HG02759 (cell line): ENCODE results near the gene BPNT1.
"Not testable (repeated sequence)": the region's sequence is repeated elsewhere in the genome, so short reads cannot be mapped to it uniquely, and the experiment has no call there.

Experiments
- ATAC-seq: cut with Tn5 transposase; IDR thresholded peaks from one replicate; pipeline ENCODE4 v1.9.1; 2021; ENCODE audit warnings: mild to moderate bottlenecking, moderate library complexity; ENCODE audit not compliant: unreplicated experiment

BPNT1 gene, protein sequence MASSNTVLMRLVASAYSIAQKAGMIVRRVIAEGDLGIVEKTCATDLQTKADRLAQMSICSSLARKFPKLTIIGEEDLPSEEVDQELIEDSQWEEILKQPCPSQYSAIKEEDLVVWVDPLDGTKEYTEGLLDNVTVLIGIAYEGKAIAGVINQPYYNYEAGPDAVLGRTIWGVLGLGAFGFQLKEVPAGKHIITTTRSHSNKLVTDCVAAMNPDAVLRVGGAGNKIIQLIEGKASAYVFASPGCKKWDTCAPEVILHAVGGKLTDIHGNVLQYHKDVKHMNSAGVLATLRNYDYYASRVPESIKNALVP

DNA sequence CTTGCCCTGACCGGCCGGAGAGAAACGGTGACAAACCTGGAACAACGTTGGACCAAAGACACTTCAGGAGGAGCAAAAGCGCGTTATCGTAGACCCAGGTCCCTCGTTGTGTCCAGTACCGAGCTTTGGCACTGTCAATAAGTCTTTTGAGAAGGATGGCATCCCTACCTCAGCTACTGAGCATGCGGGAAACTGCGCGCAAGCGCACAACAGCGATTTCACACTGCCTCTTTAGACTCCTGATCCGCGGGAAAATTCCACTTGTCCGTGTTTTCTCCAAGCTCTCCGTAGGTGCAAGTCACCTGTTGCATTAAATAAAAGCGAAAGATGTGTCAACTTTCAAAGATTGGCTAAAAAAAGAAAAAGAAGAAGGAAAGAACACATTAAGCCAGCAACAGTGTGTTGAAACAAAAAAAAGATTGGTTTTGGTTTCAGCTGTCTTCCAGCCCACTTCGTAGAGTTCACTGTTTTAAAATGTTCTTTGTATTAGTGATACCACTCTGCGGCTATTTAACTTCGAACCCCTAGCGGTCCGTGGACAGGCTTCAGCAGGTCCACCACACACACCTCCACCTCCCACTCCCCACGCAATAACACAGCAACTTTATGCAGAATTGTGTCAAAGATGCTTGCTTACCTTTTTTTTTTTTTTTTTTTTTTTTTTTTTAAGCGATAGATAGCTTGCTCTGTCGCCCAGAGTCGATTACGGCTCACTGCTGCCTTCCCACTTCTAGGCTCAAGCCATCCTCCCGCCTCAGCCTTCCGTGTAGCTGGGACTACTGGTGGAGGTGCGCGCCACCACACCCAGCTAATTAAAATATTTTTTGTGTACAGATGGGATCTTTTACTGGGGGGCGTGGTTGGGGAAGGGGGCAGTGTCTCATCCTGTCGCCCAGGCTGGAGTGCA, at the start of gene BPNT1:
Gene BPNT1 (minus strand): TSS at position 139 of the 907 bp plus-strand sequence. CDS start 9,942 bp downstream, outside the sequence.
- peak; percentile 59 for ATAC-seq

DNA sequence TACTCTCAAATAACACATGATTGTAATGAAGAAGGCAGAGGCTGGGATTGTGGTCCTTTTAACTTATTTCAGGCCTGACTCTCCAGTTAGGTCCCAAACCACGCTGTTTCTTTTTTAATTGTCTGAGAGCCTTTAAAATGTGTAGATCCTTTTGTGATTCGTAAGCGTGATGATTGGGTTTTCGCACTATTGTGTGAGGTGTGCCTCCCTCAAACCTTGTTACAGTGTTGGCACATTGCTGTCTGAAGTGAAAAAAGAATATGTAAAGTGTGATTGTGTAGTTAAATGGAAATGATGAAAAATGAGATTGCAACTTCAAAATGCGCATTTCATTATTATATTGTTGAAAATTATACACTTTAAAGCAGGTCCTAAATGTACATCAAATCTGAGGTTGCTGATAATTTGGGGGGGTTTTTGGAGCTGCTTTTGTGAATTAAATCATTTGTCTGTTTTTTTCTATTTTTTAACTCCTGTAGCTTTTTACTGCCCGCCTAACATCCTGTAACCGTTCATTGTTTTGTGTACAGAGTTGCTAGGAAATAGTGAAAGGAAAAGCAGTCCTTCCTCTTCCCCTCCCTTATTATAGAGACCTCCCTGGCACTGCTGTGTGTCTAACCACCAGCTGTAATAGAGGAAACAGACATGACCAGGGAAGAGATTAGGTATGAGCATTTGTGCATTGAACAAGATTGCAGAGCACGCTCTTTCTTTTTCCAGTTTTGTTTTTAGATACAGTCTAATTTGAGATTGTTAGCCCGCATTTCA, 47.6 kb upstream of the BPNT1 start:
- no peak for ATAC-seq

DNA sequence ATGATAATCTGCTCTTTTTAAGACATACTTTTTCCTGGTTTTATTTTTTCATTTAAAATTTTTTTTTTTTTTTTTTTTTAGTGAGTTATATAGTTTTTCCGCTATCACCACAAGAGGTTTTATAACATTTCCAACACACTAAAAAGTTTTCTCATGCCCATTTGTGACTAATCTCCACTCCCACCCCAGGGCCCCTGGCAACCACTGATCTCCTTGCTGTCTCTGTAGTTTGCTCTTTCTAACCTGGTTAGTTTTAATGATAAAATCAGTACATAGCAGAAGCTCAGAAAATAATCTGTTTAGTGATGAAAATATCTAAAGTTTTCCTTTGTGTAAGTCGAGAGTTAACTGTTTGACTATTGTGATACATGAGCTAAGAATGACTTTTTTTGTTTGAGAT, 46.2 kb upstream of the BPNT1 start:
- ATAC-seq, result no peak

DNA sequence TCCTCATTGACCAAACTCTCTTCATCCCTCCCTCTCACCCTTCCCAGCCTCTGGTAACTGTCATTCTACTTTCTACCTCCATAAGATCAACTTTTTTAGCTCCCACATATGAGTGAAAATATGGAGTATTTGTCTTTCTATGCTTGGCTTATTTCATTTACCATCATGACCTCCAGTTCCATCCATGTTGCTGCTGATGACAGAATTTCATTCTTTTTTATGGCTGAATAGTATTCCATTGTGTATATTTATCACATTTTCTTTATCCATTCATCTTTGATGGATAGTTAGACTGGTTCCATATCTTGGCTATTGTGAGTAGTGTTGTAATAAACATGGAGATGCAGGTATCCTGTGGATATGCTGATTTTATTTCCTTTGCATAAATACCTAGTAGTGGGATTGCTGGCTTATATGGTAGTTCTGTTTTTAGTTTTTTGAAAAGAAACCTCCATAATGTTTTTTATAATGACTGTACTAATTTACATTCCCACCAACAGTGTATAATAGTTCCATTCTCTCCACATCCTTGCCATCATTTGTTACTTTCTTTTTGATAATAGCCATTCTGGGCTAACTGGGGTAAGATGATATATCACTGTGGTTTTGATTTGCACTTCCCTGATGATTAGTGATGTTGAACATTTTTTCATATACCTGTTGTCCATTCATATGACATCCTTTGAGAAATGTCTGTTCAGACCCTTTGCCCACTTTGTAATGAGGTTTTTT, 40.1 kb upstream of the BPNT1 start:
- no peak for ATAC-seq

DNA sequence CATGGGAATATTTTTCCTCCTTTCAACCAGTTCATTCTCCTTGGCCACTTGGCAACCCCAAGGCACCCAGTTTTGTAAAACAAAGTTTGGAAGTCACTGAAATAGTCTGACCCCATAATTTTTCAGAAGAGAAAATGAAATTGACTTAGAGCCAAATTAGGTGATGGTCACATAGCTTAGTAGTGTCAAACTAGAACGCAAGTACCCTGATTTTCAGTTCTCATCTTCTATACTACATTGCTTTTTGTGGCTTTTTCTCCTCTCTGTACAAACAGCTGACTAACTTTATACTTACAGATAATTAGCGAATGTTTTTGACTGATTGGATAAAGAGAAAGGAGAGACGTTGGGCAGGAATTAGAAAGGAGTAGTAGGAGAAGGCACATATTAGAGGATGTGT, 37.5 kb upstream of the BPNT1 start:
- no peak for ATAC-seq

DNA sequence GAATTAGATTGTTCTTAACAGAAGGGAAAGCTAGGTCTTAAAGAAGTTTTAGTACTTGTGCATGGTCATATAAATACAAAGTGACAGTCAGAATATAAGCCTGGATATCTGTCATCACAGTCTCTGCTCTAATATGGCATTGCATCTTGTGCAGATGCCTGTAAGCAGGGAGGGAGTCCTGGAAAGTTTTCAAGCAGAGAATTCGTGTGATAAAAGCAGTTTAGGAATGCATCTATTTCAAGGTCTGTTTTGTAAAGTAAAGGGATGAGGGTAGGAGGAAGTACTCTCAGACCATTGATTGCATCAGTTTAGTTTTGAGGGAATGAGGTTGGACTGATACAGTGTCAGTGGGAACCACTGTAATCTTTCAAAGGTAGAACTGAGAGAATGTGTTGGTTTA, 35.0 kb upstream of the BPNT1 start:
- ATAC-seq, result no peak

DNA sequence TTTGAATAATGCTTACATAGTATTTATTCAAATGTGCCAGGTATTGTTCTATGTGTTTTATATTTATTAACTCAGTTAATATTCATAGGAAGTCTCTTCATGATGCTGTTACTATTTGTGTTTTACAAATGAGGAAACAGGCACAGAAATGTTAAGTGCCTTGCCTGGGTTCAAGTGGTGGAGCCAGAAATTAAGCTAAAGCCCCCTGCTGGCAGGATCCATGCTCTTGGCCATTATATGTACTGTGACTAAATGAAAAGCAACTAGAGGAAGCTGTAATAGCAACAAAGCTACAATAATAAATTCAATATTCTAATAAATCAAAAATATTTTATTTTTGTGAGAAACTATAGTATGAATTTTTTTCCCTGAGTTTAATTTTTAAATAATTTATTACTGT, 34.3 kb upstream of the BPNT1 start:
- ATAC-seq, result no peak

DNA sequence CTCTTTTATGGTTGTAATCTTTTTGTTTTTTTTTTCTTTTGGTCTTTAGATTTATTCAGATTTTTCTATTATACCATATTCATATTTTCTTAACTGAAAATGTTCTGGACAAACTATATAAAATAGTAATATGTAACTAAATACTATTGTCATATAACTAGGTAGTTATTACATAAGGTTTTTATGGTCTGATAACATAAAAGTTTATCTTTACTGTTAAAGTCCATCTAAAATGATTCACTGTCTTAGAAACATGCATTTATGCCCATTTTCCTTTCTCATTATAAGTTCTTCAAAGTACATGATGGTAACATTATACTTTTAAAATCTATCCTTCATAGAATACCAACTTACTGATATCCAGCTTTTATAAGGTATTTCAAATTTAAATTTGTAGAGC, 33.5 kb upstream of the BPNT1 start:
- ATAC-seq, result no peak

DNA sequence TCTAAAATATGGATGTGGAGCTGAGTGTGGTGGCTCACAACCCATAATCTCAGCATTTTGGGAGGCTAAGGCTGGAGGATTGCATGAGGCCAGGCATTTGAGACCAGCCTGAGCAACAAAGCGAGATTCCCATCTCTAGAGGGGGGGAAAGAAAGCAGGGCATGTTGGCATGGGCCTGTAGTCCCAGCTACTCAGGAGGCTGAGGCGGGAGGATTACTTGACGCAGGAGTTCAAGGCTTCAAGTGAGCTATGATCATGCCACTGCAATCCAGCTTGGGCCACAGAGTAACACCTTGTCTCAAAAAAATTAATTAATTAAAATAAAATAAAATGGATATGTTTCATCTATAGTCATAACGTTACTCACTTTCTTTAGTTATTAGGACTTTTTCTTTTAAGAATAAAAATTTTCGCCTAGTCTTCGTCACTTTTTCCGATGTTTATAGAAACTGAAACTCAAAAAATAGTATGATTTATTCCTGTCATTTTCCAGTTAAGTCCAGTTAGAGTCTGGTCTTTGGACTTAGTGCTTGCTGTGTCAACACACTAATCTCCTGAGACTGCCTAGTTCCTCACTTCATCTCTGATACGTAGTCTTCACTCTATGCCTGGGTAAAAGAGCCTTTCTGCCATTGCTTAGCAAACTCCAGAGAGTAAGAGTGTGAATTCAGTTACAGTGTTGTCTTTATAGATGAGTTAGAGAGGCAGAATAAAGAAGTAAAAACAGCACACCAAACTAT, 32.4 kb upstream of the BPNT1 start:
- no peak for ATAC-seq

DNA sequence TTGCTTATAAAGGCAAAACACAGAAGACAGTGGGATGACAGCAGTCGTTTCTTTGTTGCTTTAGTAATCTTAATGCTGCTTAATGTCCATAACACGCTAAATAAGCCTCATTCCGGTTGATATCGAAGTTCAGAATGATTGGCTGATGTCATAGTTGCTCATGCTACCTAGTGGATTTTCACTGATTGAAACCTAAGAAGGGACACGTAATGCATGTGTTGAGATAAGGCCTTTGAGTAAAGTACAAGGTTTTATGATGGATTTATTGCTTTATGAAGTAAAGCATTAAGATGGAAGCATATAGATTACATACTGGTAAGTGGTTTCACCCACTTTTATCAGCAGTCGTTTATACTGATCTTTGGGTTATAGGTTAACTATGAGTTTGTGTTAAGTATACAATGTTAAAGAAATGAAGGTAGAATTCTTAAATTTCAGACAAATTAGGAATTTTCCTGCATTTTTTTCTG, 29.5 kb upstream of the BPNT1 start:
- ATAC-seq, result no peak

DNA sequence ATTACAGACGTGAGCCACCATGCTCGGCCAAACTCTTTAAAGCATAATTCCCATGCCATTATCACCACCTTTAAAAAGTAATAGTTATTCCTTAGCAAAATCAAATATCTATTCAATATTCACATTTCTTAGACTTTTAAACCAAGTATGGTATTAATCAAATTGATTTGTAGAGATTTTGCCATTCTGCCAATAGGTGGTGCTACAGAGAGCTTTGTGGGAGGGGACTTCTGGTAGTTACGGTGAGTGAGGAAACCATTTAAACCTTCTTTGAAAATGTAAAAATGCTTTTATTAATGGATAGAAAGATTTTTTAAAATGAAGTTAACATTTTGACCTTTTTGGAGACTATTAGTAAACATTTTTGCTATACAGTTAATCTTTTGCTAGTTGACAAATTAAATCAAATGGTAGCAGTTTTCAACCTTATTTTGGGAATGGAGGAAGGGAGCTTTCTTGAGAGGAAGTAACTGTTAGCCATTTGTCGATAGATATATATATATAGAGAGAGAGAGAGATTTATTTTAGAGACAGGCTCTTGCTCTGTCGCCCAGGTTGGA, 23.6 kb upstream of the BPNT1 start:
- peak; percentile 66 for ATAC-seq

DNA sequence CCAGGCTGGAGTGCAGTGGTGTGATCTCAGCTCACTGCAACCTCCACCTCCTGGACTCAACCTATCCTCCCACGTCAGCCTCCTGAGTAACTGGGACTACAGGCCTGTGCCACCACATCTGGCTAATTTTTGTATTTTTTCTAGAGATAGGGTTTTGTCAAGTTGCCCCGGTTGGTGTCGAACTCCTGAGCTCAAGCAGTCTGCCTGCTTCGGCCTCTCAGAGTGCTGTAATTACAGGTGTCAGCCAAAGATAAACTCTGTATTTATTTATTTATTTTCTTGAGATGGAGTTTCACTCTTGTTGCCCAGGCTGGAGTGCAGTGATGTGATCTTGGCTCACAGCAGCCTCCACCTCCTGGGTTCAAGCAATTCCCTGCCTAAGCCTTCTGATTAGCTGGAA, 23.0 kb upstream of the BPNT1 start:
- ATAC-seq, result not testable (repeated sequence)

DNA sequence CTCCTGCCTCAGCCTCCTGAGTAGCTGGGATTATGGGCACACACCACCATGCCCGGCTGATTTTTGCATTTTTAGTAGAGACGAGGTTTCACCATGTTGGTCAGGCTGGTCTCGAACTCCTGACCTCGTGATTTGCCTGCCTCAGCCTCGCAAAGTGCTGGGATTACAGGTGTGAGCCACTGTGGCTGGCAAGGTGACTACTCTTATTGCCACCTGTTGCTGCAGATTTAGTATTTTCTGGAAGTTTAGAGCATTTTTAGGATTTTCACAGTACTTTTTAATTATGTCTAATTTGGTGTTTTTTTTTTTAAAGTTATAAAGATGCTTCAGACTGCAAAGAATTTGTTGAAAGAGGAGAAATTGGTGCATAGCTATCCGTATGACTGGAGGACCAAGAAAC, 20.9 kb upstream of the BPNT1 start:
- not testable (repeated sequence) for ATAC-seq

DNA sequence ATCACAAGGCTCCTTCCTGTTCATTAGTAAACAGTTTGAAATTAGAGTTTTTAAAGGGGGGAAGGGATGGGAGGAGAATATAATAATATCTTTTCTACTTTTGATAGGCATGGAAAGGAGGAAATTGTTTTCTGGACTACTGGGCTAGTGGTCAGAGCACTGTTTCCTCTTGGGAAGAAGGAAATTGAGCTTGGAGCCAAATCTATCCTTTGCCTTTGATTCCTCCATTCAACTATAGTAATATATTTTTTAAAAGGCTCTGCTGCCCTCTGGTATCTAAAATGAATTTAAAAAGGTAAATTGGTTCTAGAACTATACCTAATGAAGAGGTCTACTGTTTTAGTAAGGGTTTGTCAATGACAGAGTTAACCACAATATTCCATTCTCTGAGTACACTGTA, 10.2 kb upstream of the BPNT1 start:
- ATAC-seq, result no peak

DNA sequence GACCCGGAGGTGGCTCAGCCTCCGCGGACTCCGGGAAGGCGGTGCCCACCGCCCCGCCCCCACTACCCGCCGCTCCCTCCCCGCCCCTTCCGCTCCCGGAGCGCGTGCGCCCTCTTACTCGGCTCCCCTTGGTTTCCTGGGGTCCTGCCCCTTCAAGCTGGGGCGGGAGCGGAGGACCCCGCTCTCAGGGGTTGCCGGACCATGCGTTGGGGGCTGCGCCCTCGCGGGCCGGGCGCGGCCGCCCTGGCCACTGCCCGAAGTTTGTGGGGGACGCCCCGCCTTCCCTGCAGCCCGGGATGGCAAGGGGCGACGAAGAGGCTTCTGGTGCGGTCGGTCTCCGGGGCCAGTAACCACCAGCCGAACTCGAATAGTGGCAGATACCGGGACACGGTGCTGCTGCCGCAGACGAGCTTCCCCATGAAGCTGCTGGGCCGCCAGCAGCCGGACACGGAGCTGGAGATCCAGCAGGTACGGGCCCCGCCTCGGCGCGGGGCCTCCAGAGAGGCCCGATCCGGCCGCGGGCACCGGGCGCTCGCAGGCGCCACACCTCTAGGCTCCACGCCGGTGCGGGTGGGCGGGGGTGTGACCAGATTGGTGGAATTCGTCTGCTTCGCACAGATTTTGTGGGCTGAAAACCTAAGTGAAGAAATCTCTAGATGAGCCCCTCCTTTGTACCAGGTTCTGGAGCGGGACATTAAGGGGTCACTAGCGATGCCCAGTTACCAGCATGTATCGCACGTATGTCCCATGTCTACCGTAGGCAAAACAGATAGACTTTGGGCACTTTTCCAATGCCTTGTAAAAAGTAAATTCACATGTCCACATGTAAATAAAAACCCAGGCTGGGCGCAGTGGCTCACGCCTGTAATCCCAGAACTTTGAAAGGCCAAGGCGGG, 4.7 kb upstream of the BPNT1 start, which contains the start of gene IARS2:
Gene IARS2 (plus strand): TSS at position 117 of the 896 bp plus-strand sequence. CDS start 85 bp downstream, at position 202.
- peak; percentile 76 for ATAC-seq

DNA sequence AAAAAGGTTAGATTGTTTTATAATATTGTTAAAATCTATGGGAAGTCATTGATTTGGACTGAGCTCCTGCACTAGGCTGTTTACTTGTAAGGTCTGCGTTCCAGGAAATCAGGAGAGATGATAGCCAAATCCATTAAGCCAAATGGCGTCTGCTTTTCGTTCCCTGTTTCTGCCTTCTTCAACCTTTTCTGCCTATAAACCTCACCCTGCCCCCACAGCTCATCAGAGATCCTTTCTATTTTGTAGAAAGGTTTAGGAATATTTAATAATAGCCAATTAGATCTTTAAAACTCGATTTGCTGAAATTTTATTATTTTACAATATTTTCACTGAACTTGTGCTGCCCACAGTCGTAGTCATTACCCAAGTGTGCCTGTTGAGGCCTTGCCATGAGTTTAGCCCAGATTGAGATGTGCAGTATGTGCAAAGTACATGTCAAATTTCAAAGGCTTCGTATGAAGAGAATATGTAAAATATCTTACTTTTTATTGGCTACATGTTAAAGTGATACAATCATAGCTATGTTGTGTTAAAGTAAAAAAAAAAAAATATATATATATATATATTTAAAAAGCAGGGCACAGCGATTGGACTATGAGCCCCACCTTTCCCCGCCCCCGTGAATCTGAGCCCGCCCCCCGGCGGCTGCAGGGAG, 3.9 kb upstream of the BPNT1 start:
- no peak for ATAC-seq

DNA sequence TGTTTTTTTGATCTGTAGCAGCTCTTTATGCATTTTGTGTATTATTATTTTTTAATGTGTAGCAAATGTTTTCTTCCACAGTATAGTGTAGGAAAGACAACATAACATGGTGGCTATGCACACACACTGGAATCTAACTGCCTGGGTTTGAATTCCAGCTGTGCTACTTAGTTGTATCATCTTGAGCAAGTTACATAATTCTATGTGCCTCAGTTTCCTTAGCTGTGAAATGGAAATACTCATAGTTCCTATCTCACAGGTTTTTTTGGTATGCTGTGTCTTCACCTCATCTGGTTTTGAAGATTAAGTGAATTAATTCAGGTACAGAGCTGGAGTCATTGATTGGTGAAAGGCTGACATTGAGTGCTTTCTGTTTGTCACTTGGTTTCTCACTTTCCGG, 3.1 kb upstream of the BPNT1 start:
- no peak for ATAC-seq

DNA sequence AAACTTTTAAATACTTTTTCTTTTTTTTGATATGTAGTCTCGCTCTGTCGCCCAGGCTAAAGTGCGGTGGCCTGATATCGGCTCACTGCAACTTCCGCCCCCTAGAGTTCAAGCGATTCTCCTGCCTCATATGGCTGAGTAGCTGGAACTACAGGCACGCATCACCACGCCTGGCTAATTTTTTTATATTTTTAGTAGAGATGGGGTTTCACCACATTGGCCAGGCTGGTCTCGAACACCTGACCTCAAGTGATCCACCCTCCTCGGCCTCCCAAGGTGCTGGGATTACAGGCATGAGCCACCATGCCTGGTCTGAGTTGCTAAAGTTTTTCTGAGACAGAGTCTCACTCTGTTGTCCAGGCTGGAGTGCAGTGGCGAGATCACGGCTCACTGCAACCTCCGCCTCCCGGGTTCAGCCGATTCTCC, 3.3 kb downstream of the BPNT1 start:
- ATAC-seq, result peak; percentile 60
